Endothelial cell of umbilical vein (primary cell): ENCODE results near the gene SCUBE3. TPM values are rescaled to one million over a fixed set of nuclear protein-coding genes. Genes with fewer than 3 reads are reported as not detected.

ENCODE experiments used
- BruUV-seq: library from RNA; stranded (reverse); fragments of 400-500 nt; replicated peaks from 2 replicates; lab custom pipeline; 2021; lab: Mats Ljungman, UMichigan
- CTCF ChIA-PET: fragments of 300-600, 350-600 bp; sonication (Branson Sonifier 250); formaldehyde crosslinking; loops from one replicate; lab custom pipeline; 2021; ENCODE audit warnings: antibody characterized with exemption, inconsistent platforms; lab: Charles Lee
- POLR2A ChIA-PET: fragments of 300-600, 350-600 bp; sonication (Branson Sonifier 250); formaldehyde crosslinking; loops from one replicate; lab custom pipeline; 2021; ENCODE audit warnings: antibody characterized with exemption, inconsistent platforms; lab: Charles Lee
- DNase-seq: peaks from one replicate; pipeline ENCODE4 v3.0.0-alpha.2; 2011; ENCODE audit warnings: low read depth, low spot score
- FAIRE-seq: peaks from 2 replicates; lab custom pipeline; 2011; peaks lifted over from hg19 to GRCh38; lab: Jason Lieb, UNC
- H2AFZ ChIP-seq: 2 replicates; pipeline ENCODE4 v1.6.0; 2012; ENCODE audit warnings: low read depth, low read length, control low read depth, inconsistent platforms
- H3K27ac ChIP-seq: 2 replicates; pipeline ENCODE4 v1.5.1; 2011; ENCODE audit warnings: low read depth, mild to moderate bottlenecking, control low read depth, low read length, moderate library complexity; ENCODE audit not compliant: insufficient read depth
- H3K27me3 ChIP-seq, 2 experiments: 2 replicates each; pipeline versions ENCODE4 v1.6.0 to v1.6.1; 2011; ENCODE audit warnings: low read length in 2 of 2, mixed read lengths in 1 of 2; ENCODE audit not compliant: control insufficient read depth in 2 of 2, insufficient read depth in 2 of 2
- H3K36me3 ChIP-seq, 2 experiments: 2 replicates in 1 of 2; 3 replicates in 1 of 2; pipeline ENCODE4 v1.5.1; 2011; ENCODE audit warnings: low read length in 2 of 2, mild to moderate bottlenecking in 1 of 2, moderate library complexity in 1 of 2; ENCODE audit not compliant: control insufficient read depth in 2 of 2, insufficient read depth in 2 of 2; ENCODE audit errors: extremely low read depth in 1 of 2
- H3K4me1 ChIP-seq: 3 replicates; pipeline ENCODE4 v1.5.1; 2011; ENCODE audit warnings: mild to moderate bottlenecking, low read length; ENCODE audit not compliant: control insufficient read depth, insufficient read depth; ENCODE audit errors: extremely low read depth
- H3K4me2 ChIP-seq: 2 replicates; pipeline ENCODE4 v1.6.1; 2011; ENCODE audit warnings: low read length, control low read depth, mixed read lengths; ENCODE audit not compliant: insufficient read depth
- H3K4me3 ChIP-seq, 3 experiments: fragments of 200-600 bp in 1 of 3; sonication (generic), shearing (Covaris generic) in 1 of 3; replicated peaks in 1 of 3; 2 replicates each; pipeline ENCODE4 v1.5.1; 2011 to 2016; ENCODE audit warnings: control low read depth in 3 of 3, low read length in 3 of 3, mild to moderate bottlenecking in 2 of 3, inconsistent platforms in 1 of 3, low read depth in 1 of 3, moderate library complexity in 1 of 3; ENCODE audit not compliant: insufficient read depth in 1 of 3
- H3K79me2 ChIP-seq: 2 replicates; pipeline ENCODE4 v1.6.0; 2012; ENCODE audit warnings: low read length, inconsistent platforms; ENCODE audit not compliant: control insufficient read depth, insufficient read depth
- H3K9ac ChIP-seq: replicated peaks from 2 replicates; pipeline ENCODE3; 2011; ENCODE audit warnings: low read length, control low read depth; ENCODE audit not compliant: insufficient read depth; ENCODE audit errors: extremely low read depth
- H3K9me1 ChIP-seq: replicated peaks from 3 replicates; pipeline ENCODE4 v1.6.0; 2011; ENCODE audit warnings: mild to moderate bottlenecking, low read length; ENCODE audit not compliant: control insufficient read depth, insufficient read depth; ENCODE audit errors: extremely low read depth
- H3K9me3 ChIP-seq: replicated peaks from 2 replicates; pipeline ENCODE4 v1.5.1; 2012; ENCODE audit warnings: low read length, inconsistent platforms; ENCODE audit not compliant: control insufficient read depth, insufficient read depth
- H4K20me1 ChIP-seq: replicated peaks from 2 replicates; pipeline ENCODE3; 2011; ENCODE audit warnings: mild to moderate bottlenecking, low read length; ENCODE audit not compliant: control insufficient read depth, insufficient read depth; ENCODE audit errors: extremely low read depth
- CTCF ChIP-seq, 2 donors: IDR thresholded peaks; 1 replicate in 1 of 2; 2 replicates in 1 of 2; pipeline ENCODE4 v1.5.1; 2011; ENCODE audit warnings: low read length in 2 of 2, mild to moderate bottlenecking in 2 of 2, moderate library complexity in 2 of 2, control low read depth in 1 of 2, inconsistent platforms in 1 of 2, low read depth in 1 of 2; ENCODE audit not compliant: insufficient read depth in 1 of 2; ENCODE audit errors: extremely low read depth in 1 of 2
- EZH2 ChIP-seq: IDR thresholded peaks from 2 replicates; pipeline ENCODE4 v1.6.1; 2012; ENCODE audit warnings: borderline replicate concordance, low read depth, mild to moderate bottlenecking, moderate library complexity, low read length, inconsistent platforms; ENCODE audit not compliant: severe bottlenecking
- FOS ChIP-seq: IDR thresholded peaks from 2 replicates; pipeline ENCODE4 v1.6.1; 2011; ENCODE audit warnings: mild to moderate bottlenecking, low read length, moderate library complexity, borderline replicate concordance; ENCODE audit not compliant: insufficient read depth
- GATA2 ChIP-seq: IDR thresholded peaks from 2 replicates; pipeline ENCODE4 v1.7.0; 2011; ENCODE audit warnings: low read depth, mild to moderate bottlenecking, moderate library complexity, mixed read lengths, low read length; ENCODE audit not compliant: insufficient read length, insufficient read depth
- JUN ChIP-seq: IDR thresholded peaks from 2 replicates; pipeline ENCODE4 v1.6.1; 2011; ENCODE audit warnings: borderline replicate concordance, low read depth; ENCODE audit not compliant: insufficient read length, insufficient read depth
- MAX ChIP-seq: IDR thresholded peaks from 2 replicates; pipeline ENCODE4 v1.6.1; 2011; ENCODE audit not compliant: insufficient read depth, insufficient read length
- MYC ChIP-seq: IDR thresholded peaks from one replicate; pipeline ENCODE4 v1.6.1; 2011; ENCODE audit warnings: mild to moderate bottlenecking, low read depth, low read length
- POLR2A ChIP-seq: IDR thresholded peaks from 2 replicates; pipeline ENCODE4 v1.6.1; 2012; ENCODE audit warnings: low read depth, mild to moderate bottlenecking, control low read depth, low read length
- POLR2AphosphoS5 ChIP-seq: IDR thresholded peaks from 2 replicates; pipeline ENCODE4 v1.6.1; 2012; ENCODE audit warnings: low read depth, mild to moderate bottlenecking, control low read depth, low read length, moderate library complexity; ENCODE audit not compliant: insufficient read depth
- dilution Hi-C: fragments of 300-500 bp; cut with MboI; formaldehyde crosslinking; loops from one replicate; pipeline ENCODE4 v1.15.0; 2019; ENCODE audit warnings: low sequenced_read_pairs; ENCODE audit not compliant: extremely low pct_ligation_motif_present
- intact Hi-C: fragments of 100-400 bp; cut with micrococcal nuclease; formaldehyde crosslinking; loops from one replicate; pipeline ENCODE4 v1.10.0; 2022
- polyA plus RNA-seq, 4 experiments: library from polyadenylated mRNA; depleted of rRNA in 3 of 4; stranded (reverse) in 3 of 4; unstranded in 1 of 4; fragments of >200 nt; gene quantifications; 2 replicates each; pipeline versions ENCODE4 v1.2.1 to v1.2.3, GENCODE V29; 2011 to 2012; ENCODE audit warnings: missing spikeins in 1 of 4
- total RNA-seq: library from RNA; stranded (reverse); gene quantifications from 2 replicates; pipeline ENCODE4 v1.2.3, GENCODE V29; 2021

Gene SCUBE3
- total and polyA plus RNA-seq, 2 donors (not counting 3 experiments of a cell fraction or from before 2014, with no cell fraction given) = 1.1 to 1.5 TPM

GRCh38 chr6:35166116-35166515, 47.6 kb upstream of the SCUBE3 start:
- no peak overlapping the region for H3K9ac ChIP-seq
- no peak overlapping the region for H2AFZ ChIP-seq
- TF ChIP-seq POLR2A = no peak
- TF ChIP-seq MAX = no peak
- no peak for TF ChIP-seq JUN
- no peak for TF ChIP-seq MYC
- TF ChIP-seq EZH2 = no peak
- TF ChIP-seq POLR2AphosphoS5 = no peak
- TF ChIP-seq FOS = no peak
- TF ChIP-seq CTCF (IDR thresholded peaks at IDR 0.05; ENCODE audit: extremely low read depth in 1 of 2, insufficient read depth in 1 of 2, low read depth in 1 of 2, low read length in 2 of 2) = no peak
- no peak for TF ChIP-seq GATA2
- H3K27me3 ChIP-seq = peaks cover 0 to 5% of the 10 kb centered on the region in 2 experiments
- H3K36me3 ChIP-seq = no peaks in the 10 kb centered on the region
- no TSS peak for BruUV-seq
- FAIRE-seq (no peak), DNase-seq (no peak)
- dilution Hi-C loops = no loop called here
- H3K9me3 ChIP-seq = no peaks in the 10 kb centered on the region
- H3K4me3 ChIP-seq = no peak overlapping the region
- H3K4me2 ChIP-seq = no peak overlapping the region
- ChIA-PET POLR2A (no interaction called here), CTCF (interaction anchor here (1.0 to 1.4 kb wide), 2 partner anchors 32 to 40 kb away, joined by 4 read pairs; no protein-coding TSS in a partner anchor)
- H3K9me1 ChIP-seq = no peaks in the 10 kb centered on the region
- H4K20me1 ChIP-seq = no peaks in the 10 kb centered on the region
- peaks cover 5% of the 10 kb centered on the region for H3K4me1 ChIP-seq
- no peaks in the 10 kb centered on the region for H3K79me2 ChIP-seq
- H3K27ac ChIP-seq = no peak overlapping the region
- intact Hi-C loops = no loop called here
